NCI-H1092 treated with DMSO at 0.1 percent for 48 hours (cell line): ENCODE results near the gene USP34.
"Not testable (repeated sequence)": the region's sequence is repeated elsewhere in the genome, so short reads cannot be mapped to it uniquely, and the experiment has no call there.

Experiments
- DNase-seq: peaks from one replicate; lab custom pipeline; 2025; lab: John Stamatoyannopoulos, UW

USP34 gene

DNA sequence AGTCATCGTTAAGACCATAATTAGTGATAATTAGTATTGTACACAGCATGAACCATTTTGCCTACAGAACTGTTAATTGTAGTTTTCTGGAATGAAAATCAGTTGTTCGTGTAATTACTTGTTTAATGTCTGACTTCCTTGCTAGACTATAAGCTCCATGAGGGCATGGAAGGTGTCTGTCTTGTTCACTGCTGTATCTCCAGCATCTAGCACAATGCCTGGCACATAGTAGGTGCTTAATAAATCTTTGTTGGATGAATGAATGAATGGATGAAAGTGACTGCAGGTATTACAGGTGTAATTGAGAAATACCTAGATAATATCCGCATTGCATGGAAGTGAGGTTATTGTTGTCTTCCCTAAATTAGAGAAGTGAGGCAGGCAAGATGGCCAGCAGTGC, 287.1 kb downstream of the USP34 start:
- DNase-seq: no peak

DNA sequence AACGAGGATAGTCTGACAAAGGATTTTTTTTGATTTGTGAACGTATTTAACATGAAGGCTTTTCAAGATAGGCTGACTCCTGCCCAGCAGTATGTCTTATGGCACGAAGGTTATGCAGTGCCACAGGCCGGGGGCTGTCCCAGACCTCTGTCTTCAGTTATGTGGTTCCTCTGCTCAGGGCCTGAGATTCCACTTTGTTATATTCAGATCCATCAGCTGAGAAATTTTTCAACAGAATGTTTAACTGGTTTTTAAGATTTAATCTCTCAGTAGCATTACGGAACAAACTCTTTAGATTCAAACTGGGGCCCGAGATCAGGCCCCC, 288.9 kb downstream of the USP34 start:
- no peak for DNase-seq

DNA sequence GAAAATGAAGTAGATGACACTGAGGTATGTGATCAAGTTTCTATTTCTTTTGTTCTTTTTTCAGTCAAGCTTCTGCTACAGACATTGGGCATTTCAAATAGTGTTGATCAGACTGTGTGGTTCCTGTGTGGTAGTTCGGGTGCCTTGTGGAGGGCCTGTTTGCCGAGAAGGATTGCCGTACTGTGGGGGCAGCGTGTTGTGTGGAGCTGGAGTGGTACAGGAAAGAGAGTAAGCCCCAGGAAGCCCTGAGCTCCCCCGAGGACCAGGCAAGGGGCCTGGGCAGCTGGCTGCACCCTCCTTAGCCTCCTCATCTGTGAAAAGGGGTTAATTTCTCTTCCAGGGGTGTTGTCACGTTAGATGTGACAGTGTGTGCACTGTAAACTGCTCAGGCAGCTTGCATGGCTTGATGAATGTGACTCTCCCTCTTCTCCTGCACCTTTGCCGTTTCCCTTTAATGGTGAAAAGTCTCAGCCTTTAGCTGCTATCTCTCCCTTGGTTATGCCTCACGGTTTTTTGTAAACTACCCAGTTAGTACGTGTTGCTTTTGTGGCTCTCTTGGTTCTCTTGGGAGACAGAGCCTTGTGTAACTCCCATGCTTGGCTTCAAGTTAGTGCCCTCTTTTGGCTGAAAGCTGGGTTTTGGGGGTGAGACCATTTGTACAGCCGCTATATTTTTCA, 289.4 kb downstream of the USP34 start:
- DNase-seq: no peak

GRCh38 chr2:61180686-61181085, 290.2 kb downstream of the USP34 start:
- no peak for DNase-seq

DNA sequence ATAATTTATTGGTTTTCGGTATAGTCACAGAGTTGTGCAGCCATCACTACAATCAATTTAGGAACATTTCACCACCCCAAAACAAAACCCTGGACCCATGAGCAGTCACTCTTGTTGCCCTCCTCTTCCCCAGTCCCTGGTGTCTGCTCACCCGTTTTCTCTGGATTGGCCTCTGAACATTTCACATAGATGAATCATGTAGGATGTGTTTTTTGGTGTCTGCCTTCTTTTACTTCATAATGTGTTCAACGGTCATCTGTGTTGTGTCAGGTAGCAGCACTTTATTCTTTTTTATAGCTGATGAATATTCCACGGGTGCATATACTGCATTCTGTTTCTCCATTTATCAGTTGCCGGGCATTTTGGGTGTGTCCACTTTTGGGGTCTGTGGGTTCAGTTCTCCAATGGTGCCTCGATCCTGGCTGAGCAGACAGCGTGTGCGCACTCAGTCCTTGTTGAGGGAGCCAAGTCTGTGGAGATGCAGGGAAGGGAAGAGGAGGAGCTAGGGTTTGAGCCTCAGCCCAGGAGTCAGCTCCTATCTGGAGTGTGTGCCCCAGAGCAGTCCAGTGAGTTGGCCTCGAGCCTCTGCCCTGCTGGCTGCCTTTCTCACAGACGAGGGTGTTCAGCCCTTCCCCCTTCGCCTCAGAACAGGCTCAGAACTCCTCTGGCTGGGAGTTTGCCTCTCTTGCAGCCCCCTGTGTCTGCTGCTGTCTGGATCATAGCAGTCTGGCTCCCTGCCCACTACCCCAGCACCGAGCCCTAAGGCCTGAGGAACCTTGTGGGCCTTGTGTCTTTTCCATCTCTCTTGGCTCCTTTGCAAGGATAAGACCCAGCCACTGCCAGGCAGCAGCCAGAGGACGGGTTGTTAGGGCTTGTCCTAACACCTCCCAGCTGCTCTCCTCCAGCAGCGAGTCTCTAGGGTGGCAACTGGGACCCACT, 290.9 kb downstream of the USP34 start:
- no peak for DNase-seq

DNA sequence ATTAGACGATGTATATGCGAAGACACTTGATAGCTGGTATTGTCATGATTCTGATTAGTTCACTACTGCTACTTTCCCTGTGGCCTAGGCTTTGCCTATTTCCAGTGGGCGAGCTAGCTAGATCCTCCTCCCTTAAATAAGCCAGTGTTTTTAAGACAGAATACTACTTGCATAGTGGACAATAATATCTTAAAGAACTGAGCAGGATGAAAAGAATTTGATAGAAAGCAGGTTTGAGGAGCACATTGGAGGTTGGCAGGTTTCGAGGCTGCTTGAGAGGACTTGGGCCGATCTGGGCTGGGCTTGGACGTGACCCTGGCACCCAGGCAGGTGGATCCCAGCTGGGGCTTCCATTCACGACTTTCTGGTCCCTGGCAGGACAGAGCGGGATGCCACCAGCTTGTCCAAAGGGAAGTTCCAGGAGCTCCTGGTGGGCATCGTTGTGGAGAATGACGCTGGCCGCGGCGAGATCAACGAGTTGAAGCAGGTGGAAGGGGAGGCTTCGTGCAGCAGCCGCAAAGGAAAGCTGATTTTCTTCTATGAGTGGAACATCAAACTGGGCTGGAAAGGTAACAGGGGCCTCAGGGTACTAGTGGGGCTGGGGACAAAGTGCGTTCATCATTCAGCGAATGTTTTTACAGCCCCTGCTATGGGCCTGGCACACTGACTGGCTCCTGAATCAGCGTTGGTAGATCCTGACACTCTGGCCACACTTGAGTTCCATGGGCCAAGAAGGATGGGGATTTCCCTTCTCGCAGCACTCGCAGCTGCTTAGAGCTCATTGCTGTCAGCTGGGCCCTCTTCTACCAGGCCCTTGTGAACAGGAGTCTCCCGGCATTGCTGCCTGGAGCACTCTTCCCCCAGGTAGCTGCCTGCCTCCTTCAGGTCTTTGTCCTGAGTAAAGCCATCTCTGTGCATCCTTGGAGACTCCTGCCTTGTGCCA, 292.0 kb downstream of the USP34 start:
- no peak for DNase-seq

DNA sequence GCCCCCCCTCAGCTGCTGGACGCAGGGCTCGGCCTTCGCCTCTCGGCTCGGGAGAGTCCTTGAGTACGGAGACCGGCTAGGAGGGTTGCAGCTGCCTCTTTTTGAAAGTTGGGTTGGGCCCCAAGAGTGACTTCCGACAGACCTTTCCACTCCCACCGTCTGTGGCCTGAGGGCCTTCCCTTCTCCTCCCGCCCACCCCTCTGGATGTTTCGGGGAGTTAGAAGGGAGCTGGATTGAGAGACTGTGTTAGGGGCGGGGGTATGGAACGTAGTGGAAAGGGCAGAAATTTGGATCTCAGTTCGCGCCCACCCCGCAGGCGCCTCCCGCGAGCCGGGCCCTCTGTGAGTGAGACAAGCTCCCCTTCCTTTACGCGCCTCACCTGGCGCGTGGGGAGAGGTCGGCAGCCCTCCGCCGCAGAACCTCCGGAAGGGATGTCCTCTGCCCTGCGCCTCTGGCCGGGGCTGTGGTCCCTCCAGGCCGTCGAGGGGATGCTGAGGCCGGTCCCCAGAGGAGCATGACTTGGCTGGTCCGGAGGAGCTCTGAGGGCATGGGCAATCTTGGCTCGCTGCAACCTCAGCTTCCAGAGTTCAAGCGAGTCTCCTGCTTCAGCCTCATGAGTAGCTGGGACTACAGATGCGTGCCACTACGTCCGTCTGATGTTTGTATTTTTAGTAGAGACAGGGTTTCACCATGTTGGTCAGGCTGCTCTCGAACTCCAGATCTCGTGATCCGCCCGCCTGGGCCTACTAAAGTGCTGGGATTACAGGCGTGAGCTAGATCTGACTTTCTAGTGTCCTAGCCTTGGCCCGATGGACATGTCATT, 292.9 kb downstream of the USP34 start:
- no peak for DNase-seq

DNA sequence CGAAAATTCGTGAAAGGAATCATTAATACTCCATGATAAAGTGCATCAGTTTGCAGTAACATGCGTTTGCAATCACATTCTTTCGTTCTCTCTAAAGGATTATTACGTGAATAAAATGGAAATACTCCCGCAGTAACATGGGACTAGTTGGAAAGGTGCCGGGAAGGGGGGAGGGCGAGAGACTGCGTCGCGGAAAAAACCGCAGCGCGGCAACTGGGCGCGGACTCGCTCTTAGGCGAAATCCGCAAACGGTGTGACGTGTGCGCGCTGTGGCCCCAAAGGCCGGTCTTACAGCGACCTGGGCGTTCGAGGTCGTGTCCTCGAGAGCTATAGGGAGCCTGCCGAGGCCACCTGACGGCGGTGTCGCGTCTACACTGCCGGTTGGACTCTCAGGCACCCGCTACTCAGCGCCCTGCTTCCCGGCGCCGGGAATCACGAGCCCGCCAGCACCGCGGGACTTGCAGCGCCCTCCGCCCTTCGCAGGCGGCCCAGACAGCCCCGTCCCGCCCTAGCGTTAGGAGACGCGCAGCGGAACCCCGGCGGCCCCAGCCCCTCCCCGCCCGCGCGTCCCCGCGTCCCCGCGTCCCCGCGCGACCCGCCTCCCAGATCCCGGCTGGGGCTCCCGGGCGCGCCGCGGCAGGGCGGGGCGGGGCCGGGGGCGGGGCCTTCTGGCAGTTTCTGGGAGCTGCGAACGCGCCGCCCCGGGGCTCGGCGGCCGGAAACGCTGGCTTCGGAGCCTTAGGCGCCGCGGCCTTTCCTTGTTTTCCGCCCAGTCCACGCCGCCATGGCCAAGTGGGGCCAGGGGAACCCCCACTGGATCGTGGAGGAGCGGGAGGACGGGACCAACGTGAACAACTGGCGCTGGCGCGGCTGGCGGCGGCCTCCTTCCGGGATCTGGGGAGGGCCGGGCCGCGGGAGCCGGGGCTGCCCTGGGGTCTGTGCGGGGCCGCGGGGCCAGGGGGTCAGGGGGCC, 293.8 kb downstream of the USP34 start:
- DNase-seq: peak; percentile 72

GRCh38 chr2:61175036-61175435, 295.9 kb downstream of the USP34 start:
- no peak for DNase-seq

DNA sequence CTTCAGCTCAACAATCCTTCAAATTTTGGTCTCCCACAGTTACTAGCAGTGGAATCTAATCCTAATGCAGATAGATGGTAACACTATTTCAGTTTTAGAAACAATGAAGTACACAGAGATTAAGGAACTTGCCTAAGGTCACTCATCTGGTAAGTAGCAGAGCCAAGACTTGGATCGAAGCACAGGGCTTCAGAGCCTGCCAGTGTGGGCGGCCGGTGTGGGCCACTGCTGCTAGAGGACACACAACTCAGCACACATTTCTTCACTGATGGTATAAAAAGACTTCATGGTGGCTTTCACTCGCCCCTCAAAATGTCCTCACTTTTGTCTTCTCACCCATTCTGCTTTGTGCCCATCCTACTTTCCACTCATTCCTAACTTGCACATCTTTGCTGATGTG, 297.8 kb downstream of the USP34 start:
- DNase-seq: no peak

DNA sequence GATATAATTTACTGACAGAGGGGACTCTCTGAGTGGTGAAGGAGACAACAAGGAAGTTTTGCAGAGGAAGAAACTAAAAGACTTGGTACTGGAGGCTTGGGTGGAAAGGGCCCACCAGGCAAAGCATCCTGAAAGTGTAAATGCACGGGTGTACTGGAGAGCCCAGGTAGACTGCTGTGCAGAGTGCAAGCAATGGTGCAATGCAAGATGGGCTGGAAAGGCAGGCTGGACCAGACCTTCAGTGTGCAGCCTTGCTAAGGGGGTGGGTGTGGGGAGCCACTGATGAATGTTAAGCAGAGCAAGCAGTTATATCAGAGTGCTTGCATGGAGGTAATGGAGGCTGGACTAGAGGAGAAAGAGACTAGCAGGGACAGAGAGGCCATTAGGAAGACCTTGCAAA, 298.2 kb downstream of the USP34 start:
- no peak for DNase-seq

DNA sequence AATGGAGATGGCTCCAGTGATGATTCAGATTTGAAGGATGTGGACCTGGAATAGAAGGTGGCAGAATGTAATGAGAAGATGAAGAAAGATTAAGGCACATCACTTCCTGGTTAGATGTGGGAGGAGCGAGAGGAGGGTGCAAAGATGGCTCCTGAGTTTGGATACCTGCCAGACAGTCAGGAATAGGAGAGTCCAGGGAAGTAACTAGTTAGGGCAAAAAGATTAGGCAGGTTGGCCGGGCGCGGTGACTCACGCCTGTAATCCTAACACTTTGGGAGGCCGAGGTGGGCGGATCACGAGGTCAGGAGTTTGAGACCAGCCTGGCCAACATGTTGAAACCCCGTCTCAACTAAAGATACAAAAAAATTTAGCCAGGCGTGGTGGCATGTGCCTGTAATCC, 303.3 kb downstream of the USP34 start:
- DNase-seq: no peak

DNA sequence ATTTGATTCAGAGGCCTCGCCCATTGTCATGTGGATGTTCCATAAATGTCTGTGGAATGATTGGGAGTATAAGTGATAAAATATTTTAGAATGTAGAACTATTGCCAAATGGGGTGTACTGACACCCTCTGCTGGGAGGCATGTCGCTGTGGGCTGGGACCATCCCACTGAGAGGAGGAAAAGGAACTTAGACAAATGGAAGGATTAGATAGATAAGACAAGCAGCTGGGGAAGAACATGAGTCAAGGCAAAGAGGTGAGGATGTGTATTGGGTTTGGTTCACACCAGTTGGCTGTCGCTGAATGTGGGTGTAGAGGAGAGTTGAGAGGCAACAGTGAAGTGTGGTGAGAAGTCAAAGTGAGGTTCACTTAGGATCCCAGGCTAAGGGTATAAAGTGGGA, 304.9 kb downstream of the USP34 start:
- no peak for DNase-seq

- not testable (repeated sequence) for DNase-seq
Observed at GRCh38 chr2:61165082-61165481, 305.8 kb downstream of the USP34 start.

GRCh38 chr2:61162721-61163120, 308.2 kb downstream of the USP34 start:
- DNase-seq: no peak

DNA sequence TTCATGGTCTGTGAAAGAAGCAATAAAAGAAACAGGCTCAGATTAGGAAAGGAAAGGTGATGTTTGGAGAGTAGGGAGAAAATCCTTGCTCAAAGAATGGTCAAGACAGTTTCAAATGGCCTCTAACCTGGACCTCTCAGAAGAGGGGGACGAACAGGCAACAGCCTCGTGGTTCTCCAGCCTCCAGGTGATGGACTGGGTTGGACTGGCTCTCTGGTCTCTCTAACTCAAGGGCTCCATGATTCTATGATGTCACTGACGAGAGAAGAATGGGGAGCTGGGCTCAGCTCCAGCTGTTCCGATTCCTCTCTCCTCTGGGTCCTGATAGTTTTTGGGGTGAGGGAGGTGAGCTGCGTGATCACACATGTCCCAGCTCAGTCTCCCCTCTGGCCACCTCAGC, 309.0 kb downstream of the USP34 start, which contains the start of gene C2orf74:
Gene C2orf74, plus strand, starts transcription at position 301 of the 400 bp plus-strand sequence. CDS start 327 bp downstream, outside the sequence.
- DNase-seq: no peak

GRCh38 chr2:61158356-61158955, 312.4 kb downstream of the USP34 start:
- DNase-seq: no peak

DNA sequence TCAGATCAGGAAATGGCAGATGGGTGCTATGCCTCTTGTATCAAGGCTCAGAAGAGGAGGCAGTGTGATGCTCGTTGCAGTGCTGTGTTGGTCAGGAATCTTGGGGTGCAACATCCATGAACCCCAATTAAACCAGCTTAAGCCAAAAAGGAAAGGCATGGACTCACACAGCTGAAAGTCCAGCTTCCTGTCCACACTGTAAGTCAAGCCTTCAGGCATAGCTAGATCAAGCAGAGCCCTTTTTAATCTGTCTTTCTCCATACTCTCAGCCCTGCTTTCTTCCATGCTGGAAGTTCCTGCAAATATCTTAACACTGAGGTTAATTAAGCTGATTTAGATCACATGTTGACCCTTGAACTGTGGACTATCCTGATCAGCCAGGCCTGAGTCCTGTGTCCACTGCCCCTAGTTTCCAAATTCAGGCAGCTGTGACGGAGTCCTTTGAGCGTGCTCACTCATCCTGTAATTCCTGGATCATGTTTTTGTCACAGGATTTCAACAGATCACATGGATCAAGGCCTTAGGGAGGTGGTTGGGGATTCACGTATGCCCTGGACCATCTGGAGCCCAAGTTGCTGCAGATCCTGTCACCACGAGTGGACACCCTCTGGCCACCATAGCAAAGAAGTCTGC, 313.4 kb downstream of the USP34 start:
- DNase-seq: no peak

- no peak for DNase-seq
Observed at GRCh38 chr2:61151436-61151835, 319.5 kb downstream of the USP34 start.
